Cardiac muscle cell (in vitro differentiated cells and primary cell): Measurements from ENCODE around the gene DOK1. TPM values are rescaled to one million over a fixed set of nuclear protein-coding genes. Genes with fewer than 3 reads are reported as not detected.
A peak's percentile ranks its signal among the peaks of the same experiment; 100 is the strongest.

Experiments
- DNase-seq, 2 donors: peaks; one replicate each; pipeline versions ENCODE4 v3.0.0 to v3.0.0-alpha.2; 2010 to 2017; ENCODE audit warnings: low read depth in 1 of 2, low spot score in 1 of 2
- H3K27ac ChIP-seq: fragments of 200-600 bp; sonication (generic); 2 replicates; pipeline ENCODE4 v1.5.1; 2016
- H3K27me3 ChIP-seq: fragments of 200-600 bp; sonication (generic); 2 replicates; pipeline ENCODE4 v1.6.0; 2016; ENCODE audit warnings: control low read depth
- H3K36me3 ChIP-seq: fragments of 200-600 bp; sonication (generic); 2 replicates; pipeline ENCODE4 v1.5.1; 2016; ENCODE audit warnings: control low read depth
- H3K4me1 ChIP-seq: fragments of 200-600 bp; sonication (generic); 2 replicates; pipeline ENCODE4 v1.8.1; 2017; ENCODE audit warnings: low read depth, mild to moderate bottlenecking, mixed run types
- H3K4me3 ChIP-seq: fragments of 200-600 bp; sonication (generic); 2 replicates; pipeline ENCODE4 v1.5.1; 2016; ENCODE audit warnings: mild to moderate bottlenecking
- H3K9me3 ChIP-seq: fragments of 200-600 bp; sonication (generic); 2 replicates; pipeline ENCODE4 v1.5.1; 2017; ENCODE audit warnings: low read depth, mild to moderate bottlenecking, control low read depth
- polyA plus RNA-seq: library from polyadenylated mRNA; unstranded; fragments of >200 nt; fragmentation: Nextera tagmentation; extraction: Ambion mirVana; gene quantifications from 2 replicates; pipeline ENCODE4 v1.2.1, GENCODE V29; 2016
- total RNA-seq: library from RNA; depleted of rRNA; stranded (reverse); fragments of >200 nt; gene quantifications from 2 replicates; pipeline ENCODE4 v1.2.3, GENCODE V29; 2016
- TF ChIP-seq, protein P1 (sequence below): IDR thresholded peaks from 2 replicates; pipeline ENCODE4 v1.5.1; 2012; ENCODE audit warnings: low read depth, mild to moderate bottlenecking, low read length

Gene DOK1
- total and polyA plus RNA-seq, 2 experiments from 2014 or later = 10.0 to 26.1 TPM

DNA sequence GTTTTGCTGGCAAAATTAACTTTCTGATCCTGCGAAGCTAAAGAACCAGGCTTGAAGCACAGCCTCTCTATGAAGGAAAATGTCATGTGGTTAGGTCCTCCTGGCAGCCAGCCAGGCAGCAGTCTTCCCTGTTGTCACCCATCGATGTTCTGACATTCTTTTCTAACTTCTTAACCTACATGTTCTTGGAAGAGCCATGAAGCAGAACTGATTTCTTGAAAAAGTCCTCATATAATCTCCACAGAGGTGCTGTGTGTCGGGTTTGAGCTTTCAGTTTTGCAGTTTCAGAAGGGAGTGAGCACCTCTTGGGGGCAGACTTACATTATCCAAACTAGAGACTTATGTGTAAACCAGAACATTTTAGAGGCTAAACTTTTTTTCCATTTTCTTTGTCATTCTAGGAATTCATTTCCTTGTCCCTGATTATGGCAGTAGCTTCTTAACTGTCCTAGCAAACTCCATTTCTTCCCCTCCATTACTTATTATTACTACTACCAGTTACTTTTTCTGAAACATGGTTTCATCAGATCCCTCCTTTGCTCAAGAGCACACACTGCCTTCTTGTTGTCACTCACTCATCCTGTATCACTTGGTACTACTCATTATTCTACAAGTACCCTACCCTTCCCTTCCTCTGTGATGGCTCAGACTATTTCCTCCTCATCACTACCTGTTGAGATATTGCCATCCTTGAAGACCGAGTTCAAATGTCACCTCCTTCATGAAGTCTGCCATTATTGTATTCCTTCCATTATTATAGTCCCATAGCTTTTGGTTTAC is 31.1 kb downstream of the DOK1 start:
- no peaks in the 10 kb centered on the region for H3K36me3 ChIP-seq
- TF ChIP-seq, protein P1, sequence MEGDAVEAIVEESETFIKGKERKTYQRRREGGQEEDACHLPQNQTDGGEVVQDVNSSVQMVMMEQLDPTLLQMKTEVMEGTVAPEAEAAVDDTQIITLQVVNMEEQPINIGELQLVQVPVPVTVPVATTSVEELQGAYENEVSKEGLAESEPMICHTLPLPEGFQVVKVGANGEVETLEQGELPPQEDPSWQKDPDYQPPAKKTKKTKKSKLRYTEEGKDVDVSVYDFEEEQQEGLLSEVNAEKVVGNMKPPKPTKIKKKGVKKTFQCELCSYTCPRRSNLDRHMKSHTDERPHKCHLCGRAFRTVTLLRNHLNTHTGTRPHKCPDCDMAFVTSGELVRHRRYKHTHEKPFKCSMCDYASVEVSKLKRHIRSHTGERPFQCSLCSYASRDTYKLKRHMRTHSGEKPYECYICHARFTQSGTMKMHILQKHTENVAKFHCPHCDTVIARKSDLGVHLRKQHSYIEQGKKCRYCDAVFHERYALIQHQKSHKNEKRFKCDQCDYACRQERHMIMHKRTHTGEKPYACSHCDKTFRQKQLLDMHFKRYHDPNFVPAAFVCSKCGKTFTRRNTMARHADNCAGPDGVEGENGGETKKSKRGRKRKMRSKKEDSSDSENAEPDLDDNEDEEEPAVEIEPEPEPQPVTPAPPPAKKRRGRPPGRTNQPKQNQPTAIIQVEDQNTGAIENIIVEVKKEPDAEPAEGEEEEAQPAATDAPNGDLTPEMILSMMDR = peak; percentile 13
- peak in 1 of 2 donors; percentile 33 for DNase-seq
- H3K4me3 ChIP-seq = no peak overlapping the region
- H3K27me3 ChIP-seq = peaks cover 18% of the 10 kb centered on the region
- H3K4me1 ChIP-seq = no peaks in the 10 kb centered on the region
- no peak overlapping the region for H3K27ac ChIP-seq
- H3K9me3 ChIP-seq = no peaks in the 10 kb centered on the region

DNA sequence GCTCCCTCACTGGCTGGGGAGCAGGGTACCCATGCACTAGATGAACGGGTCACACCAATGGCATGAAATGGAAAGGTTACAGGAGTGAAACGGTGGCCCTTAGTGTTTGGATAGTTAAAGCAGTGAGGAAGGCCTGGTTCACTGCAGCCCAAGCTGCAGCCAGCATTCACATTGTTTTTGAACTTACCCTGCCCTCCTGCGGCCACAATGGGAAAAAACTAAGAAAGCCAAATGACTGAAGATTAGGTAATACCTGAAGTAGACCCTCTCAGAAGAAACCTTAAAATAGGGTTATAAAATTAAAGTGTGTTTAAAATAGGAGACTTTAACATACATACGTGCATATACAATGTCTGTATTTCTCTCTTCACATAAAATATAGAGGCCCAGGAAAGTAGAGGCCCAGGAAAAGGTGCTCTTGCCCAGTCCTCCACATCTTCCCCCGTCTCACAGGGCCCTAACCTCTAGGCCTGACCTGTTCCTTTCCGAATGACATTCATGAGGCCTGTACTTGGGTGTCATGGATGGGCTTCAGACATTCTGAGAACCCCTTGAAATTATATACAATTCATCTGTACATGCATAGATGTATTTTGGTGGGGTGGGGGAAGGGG is 33.3 kb downstream of the DOK1 start:
- DNase-seq = peak; percentile 78 to 85
- Histone ChIP-seq H3K4me3 (no peak overlapping the region), H3K27ac (no peak overlapping the region), H3K27me3 (peaks cover 40% of the 10 kb centered on the region), H3K36me3 (no peaks in the 10 kb centered on the region), H3K9me3 (no peaks in the 10 kb centered on the region), H3K4me1 (no peaks in the 10 kb centered on the region)
- TF ChIP-seq, protein P1 = peak; percentile 73

DNA sequence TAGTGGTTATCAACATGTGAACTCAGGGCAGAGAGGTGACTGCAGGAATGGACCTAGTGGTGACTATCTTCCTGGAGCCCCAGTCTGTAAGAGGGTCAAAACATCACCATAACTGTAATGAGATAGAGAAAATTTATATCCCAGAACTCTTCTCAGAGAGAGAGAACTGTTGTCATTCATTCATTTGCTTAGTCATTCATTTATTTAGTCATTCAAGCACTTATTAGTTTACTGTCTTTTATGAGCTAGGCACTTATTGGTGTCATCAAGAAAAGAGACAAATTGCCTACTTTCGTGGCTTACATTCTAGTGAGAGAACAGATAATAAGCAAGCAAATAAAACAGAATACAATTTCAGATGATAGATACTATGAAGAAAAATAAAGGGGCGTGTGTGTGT is 34.1 kb downstream of the DOK1 start:
- Histone ChIP-seq H3K4me1 (no peaks in the 10 kb centered on the region), H3K27ac (no peak overlapping the region), H3K9me3 (no peaks in the 10 kb centered on the region), H3K27me3 (peaks cover 49% of the 10 kb centered on the region), H3K36me3 (no peaks in the 10 kb centered on the region), H3K4me3 (no peak overlapping the region)
- TF ChIP-seq, protein P1 = no peak
- DNase-seq = no peak

DNA sequence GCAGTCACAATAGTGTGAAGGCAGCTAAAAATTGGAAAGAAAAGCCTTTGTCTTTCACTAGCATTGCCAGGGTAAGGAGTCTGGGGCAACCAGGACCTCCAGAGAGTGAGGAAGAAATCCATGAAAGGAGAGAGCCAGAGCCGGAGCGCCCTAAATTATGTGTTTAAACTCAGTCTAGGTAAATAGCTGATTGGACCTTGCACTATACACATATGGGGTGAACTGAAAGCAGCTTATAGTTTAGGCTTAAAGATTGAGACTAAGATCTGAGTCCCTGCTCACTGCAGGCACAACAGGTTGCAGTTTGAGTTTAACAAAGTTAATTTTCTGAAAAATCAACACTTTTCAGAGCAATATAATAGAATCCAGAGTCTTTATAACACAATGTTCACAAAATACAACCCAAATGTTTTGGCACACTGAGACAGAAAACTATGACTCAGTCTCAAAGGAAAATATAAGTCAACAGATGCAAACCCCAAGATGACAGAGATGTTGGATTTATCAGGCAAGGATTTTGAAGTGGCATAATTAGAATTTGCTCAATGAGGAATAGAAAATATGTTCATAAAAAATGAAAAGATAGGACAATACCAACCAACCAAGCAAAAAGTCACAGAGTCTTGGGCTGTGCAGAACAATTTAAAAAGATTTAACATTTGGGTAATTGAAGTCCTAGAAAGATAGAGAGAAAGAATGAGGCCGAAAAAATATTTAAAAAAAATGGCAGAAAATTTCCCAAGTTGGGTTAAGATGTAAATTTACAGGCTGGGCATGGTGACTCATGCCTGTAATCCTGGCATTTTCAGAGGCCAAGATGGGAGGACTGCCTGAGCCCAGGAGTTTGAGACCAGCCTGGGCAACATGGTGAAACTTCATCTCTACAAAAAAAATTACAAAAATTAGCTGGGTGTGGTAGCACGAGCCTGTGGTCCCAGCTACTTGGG is 39.6 kb downstream of the DOK1 start:
- Histone ChIP-seq H3K27me3 (peaks cover 66% of the 10 kb centered on the region), H3K27ac (no peak overlapping the region), H3K36me3 (no peaks in the 10 kb centered on the region), H3K9me3 (no peaks in the 10 kb centered on the region), H3K4me1 (no peaks in the 10 kb centered on the region), H3K4me3 (no peak overlapping the region)
- no peak for DNase-seq
- TF ChIP-seq, protein P1 = no peak

DNA sequence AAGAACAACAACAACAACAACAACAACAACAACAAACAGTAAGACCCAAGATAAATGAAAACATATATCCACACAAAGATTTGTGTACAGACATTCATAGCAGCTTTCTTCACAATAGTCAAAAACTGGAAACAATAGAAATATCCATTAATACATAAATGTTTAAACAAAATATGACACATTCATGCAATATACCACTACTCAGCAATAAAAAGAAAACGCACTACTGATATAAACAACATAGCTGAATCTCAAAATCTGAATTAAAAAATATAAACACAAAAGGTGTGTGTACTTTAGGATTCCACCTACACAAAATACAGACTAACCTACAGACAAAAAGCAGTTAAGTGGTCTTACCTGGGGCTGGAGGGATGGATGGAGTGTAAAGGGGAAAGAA is 42.1 kb downstream of the DOK1 start:
- TF ChIP-seq, protein P1 = no peak
- Histone ChIP-seq H3K4me1 (no peaks in the 10 kb centered on the region), H3K4me3 (no peak overlapping the region), H3K27ac (no peak overlapping the region), H3K9me3 (no peaks in the 10 kb centered on the region), H3K36me3 (no peaks in the 10 kb centered on the region), H3K27me3 (peaks cover 60% of the 10 kb centered on the region)
- DNase-seq = no peak
